Lower leg skin (tissue), 4 donors: Measurements from ENCODE around the gene GATA5. TPM values are rescaled to one million over a fixed set of nuclear protein-coding genes. Genes with fewer than 3 reads are reported as not detected.

Source experiments
- DNase-seq, 2 donors: peaks; one replicate each; pipeline ENCODE4 v3.0.0-alpha.2; 2019; ENCODE audit warnings: low spot score in 2 of 2
- H3K4me3 ChIP-seq: fragments of 200-600 bp; sonication (generic); 2 replicates; pipeline ENCODE4 v1.5.1; 2017; ENCODE audit warnings: mild to moderate bottlenecking, low read depth; ENCODE audit not compliant: poor library complexity, severe bottlenecking
- POLR2A ChIP-seq, 2 donors: fragments of 450-650 bp; IDR thresholded peaks; one replicate each; pipeline ENCODE4 v1.6.1; 2016 to 2017; ENCODE audit warnings: antibody characterized with exemption in 2 of 2, mild to moderate bottlenecking in 1 of 2, moderate library complexity in 1 of 2
- WGBS, 2 donors: methylation state at CpG; one replicate each; pipeline ENCODE4 v1.1.5; 2018; 5-methylcytosine and 5-hydroxymethylcytosine counted together
- intact Hi-C: fragments of 100-400 bp; cut with DNase I; formaldehyde crosslinking; loops from one replicate; pipeline ENCODE4 v1.15.0; 2023; ENCODE audit warnings: low total_unique reads
- total RNA-seq, 4 donors: library from RNA; depleted of rRNA; stranded (reverse); fragments of >200 nt; gene quantifications; one replicate each; pipeline ENCODE4 v1.1.0, GENCODE V29; 2016
- TF ChIP-seq, protein P1 (sequence below), 3 donors: fragments of 450-650 bp; IDR thresholded peaks; one replicate each; pipeline ENCODE4 v1.5.1; 2016; ENCODE audit warnings: antibody characterized with exemption in 3 of 3, mild to moderate bottlenecking in 3 of 3, moderate library complexity in 2 of 3

The GATA5 gene
- total RNA-seq, 4 donors from 2014 or later, result 1.1 to 2.4 (median 1.6) TPM; not detected in 1

DNA sequence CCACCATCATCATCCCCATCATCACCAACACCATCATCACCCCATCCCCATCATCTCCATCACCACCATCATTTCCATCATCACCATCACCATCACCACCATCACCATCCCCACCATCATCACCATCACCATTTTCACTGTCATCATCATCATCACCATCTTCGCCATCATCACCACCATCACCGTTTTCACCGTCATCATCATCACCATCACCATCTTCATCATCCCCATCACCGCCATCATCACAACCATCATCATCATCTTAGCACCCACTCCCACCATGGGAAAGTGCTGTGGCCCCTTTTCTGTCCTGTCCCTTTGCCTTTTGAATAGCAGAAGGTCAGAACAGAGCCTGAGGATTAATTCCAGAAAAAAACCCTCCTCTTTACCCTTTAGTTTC, 28.5 kb upstream of the GATA5 start:
- H3K4me3 ChIP-seq, result no peak overlapping the region
- intact Hi-C loops, result no loop called here
- TF ChIP-seq POLR2A (IDR thresholded peaks at IDR 0.05), result no peak
- TF ChIP-seq, protein P1, sequence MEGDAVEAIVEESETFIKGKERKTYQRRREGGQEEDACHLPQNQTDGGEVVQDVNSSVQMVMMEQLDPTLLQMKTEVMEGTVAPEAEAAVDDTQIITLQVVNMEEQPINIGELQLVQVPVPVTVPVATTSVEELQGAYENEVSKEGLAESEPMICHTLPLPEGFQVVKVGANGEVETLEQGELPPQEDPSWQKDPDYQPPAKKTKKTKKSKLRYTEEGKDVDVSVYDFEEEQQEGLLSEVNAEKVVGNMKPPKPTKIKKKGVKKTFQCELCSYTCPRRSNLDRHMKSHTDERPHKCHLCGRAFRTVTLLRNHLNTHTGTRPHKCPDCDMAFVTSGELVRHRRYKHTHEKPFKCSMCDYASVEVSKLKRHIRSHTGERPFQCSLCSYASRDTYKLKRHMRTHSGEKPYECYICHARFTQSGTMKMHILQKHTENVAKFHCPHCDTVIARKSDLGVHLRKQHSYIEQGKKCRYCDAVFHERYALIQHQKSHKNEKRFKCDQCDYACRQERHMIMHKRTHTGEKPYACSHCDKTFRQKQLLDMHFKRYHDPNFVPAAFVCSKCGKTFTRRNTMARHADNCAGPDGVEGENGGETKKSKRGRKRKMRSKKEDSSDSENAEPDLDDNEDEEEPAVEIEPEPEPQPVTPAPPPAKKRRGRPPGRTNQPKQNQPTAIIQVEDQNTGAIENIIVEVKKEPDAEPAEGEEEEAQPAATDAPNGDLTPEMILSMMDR (IDR thresholded peaks at IDR 0.05), result no peak

DNA sequence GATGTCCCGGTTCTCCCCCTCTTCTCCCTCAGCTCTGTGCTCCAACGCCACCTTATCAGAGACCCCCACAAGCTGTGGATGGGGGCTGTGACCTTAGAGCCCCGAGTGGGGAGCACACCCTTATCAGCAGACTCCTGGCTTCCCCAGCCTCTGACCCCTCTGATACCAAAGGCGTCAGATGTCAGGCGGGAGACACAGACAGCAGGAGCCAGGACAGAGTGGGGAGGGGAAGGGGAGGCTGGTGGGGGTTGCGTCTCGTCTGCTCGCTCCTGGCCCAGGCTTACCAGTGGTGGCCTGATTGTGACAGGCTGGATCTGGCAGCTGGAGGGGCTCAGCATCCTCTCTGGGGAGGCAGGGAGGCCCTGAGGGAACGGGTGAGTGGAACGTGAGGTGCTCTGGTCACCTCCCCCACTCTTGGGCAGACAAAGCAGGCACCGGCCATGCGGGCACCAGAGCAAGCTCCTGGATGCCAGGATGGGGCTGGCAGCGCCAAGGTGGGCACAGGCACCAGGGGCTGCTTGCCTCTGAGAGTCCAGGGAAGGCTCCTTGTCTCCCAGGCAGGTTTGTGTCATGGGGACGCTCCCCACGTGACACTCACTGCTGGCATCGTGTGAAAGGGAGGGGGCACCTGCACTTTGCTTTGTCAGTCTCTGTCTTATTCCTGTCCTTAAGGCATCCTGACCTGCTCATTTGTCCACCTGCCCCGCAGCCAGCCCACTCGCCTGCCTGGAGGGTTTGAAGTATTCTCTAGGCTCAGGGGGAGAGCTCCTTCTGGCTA, 27.8 kb upstream of the GATA5 start:
- no peak for DNase-seq
- intact Hi-C loops, result no loop called here
- TF ChIP-seq POLR2A (IDR thresholded peaks at IDR 0.05), result no peak
- TF ChIP-seq, protein P1 (IDR thresholded peaks at IDR 0.05), result no peak

More for the DNA sequence above, 28.5 kb upstream of the GATA5 start:
- 95% methylated on average over 4 of the region's 4 CpGs for WGBS, 2 donors
- DNase-seq, result no peak

DNA sequence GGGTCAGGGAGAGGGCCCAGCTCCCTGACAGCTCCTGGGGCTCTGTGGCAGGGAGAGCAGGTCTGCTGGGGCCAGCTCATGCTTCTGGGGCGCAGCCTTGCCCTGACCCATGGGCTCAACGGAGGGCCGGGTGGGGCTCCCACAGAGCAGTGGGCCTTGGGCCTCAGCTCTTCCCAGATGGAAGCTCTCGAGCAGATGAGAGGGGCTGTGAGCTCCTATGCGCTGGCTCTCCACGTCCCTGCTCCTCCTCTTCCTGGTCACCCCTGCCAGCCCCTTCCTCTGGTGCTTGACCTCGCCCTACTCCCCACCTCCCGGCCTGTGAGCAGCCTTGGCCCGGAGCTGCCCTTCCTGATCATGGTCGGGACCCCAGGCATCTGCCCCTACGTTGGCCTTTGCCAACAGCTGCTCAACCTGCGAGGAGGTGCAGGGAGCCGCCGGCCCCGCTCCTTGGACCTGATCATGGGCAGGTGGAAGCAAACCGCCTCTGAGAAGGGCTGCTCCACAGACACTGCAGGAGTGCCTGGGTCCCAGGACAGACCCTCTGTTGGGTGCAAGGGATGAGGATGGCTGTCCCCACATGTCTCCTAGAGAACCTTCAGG, 26.8 kb upstream of the GATA5 start:
- no peak for TF ChIP-seq POLR2A (IDR thresholded peaks at IDR 0.05)
- TF ChIP-seq, protein P1 (IDR thresholded peaks at IDR 0.05), result no peak
- WGBS, 2 donors, result 82 to 84% methylated on average over 11 to 16 of the region's 16 CpGs
- no peak for DNase-seq
- no peak overlapping the region for H3K4me3 ChIP-seq
- intact Hi-C loops, result no loop called here

More for the DNA sequence above, 27.8 kb upstream of the GATA5 start:
- no peak overlapping the region for H3K4me3 ChIP-seq
- 54 to 63% methylated on average over 16 to 18 of the region's 18 CpGs for WGBS, 2 donors

DNA sequence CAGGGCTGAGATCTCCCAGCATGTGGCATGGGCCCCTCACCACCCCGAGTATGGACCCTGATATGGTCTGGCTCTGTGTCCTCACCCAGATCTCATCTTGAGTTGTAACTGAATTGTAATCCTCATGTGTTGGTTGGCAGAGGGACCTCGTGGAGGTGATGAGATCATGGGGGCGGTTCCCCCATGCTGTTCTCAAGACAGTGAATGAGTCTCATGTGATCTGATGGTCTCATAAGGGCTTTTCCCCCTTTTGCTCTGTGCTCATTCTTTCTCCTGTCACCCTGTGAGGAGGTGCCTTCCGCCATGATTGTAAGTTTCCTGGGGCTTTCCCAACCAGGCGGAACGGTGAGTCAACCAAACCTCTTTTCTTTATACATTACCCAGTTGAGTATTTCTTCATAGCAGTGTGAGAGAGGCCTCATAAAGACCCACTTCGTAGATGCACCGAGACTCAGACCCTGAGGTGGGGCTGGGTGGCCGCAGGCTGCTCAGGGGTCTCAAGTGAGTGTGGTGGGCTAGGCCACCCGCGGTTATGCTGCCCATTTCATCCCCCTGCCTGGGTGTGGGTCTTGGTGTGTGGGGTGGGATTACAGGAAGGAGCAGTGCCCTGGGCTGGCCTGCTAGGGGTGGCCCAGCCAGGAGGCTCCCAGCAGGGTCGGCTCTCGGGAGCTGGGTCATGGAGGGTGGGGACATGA, 26.2 kb upstream of the GATA5 start:
- no peak for TF ChIP-seq POLR2A (IDR thresholded peaks at IDR 0.05)
- TF ChIP-seq, protein P1 (IDR thresholded peaks at IDR 0.05), result no peak
- H3K4me3 ChIP-seq, result no peak overlapping the region
- 54 to 61% methylated on average over 11 of the region's 13 CpGs for WGBS, 2 donors
- no peak for DNase-seq
- intact Hi-C loops, result no loop called here

DNA sequence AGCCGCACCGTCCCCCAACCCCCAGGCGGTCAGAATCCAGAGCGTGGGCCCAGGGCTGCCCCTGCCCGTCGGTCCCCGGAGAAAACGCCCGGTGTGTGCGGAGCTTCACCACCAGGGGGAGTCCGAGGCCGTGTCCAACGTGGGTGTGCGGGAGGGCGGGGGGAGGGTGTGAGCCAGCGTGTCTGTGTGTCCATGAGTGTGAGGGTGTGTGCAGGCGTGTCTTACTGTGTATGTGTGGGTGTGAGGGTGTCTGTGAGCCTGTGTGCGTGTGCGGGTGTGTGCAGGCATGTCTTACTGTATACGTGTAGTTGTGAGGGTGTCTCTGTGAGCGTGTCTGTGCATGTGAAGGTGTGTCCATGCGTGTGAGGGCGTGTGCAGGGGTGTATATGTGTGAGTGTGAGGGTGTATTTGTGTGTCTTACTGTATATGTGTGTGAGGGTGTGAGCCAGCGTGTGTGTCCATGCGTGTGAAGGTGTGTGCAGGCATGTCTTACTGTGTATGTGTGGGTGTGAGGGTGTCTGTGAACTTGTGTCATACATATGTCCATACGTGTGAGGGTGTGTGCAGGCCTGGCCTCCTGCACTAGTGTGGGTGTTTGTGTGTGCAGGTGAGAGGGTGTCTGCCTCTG, 24.6 kb upstream of the GATA5 start:
- DNase-seq, result peak; percentile 57 to 95
- 18 to 25% methylated on average over 15 to 26 of the region's 26 CpGs for WGBS, 2 donors
- no peak for TF ChIP-seq POLR2A (IDR thresholded peaks at IDR 0.05)
- TF ChIP-seq, protein P1 (IDR thresholded peaks at IDR 0.05), result peak in 1 of 3 donors; percentile 84
- intact Hi-C loops, result no loop called here
- H3K4me3 ChIP-seq, result no peak overlapping the region
